Keratinocyte (primary cell): ENCODE results near the gene FNIP2. TPM values are rescaled to one million over a fixed set of nuclear protein-coding genes. Genes with fewer than 3 reads are reported as not detected.

Source experiments
- DNase-seq: peaks from one replicate; pipeline ENCODE4 v3.0.0-alpha.2; 2011; ENCODE audit warnings: low read depth, missing footprints, low spot score
- FAIRE-seq: peaks from 2 replicates; lab custom pipeline; 2011; peaks lifted over from hg19 to GRCh38; lab: Jason Lieb, UNC
- H2AFZ ChIP-seq: 2 replicates; pipeline ENCODE4 v1.6.0; 2012; ENCODE audit warnings: low read length, control low read depth, inconsistent platforms; ENCODE audit not compliant: control insufficient read depth
- H3K27ac ChIP-seq: 2 replicates; pipeline ENCODE4 v1.5.1; 2011; ENCODE audit warnings: low read length; ENCODE audit not compliant: control insufficient read depth, insufficient read depth
- H3K27me3 ChIP-seq: 3 replicates; pipeline ENCODE4 v1.6.0; 2011; ENCODE audit warnings: low read length; ENCODE audit not compliant: control insufficient read depth, insufficient read depth; ENCODE audit errors: extremely low read depth
- H3K36me3 ChIP-seq, 2 experiments: 2 replicates in 1 of 2; 3 replicates in 1 of 2; pipeline ENCODE4 v1.5.1; 2011; ENCODE audit warnings: low read length in 2 of 2, mild to moderate bottlenecking in 1 of 2; ENCODE audit not compliant: control insufficient read depth in 2 of 2, insufficient read depth in 2 of 2; ENCODE audit errors: extremely low read depth in 1 of 2
- H3K4me1 ChIP-seq: 3 replicates; pipeline ENCODE4 v1.5.1; 2011; ENCODE audit warnings: low read length; ENCODE audit not compliant: control insufficient read depth, insufficient read depth; ENCODE audit errors: extremely low read depth
- H3K4me2 ChIP-seq: 3 replicates; pipeline ENCODE4 v1.6.0; 2011; ENCODE audit warnings: low read depth, low read length; ENCODE audit not compliant: control insufficient read depth, insufficient read depth; ENCODE audit errors: extremely low read depth
- H3K4me3 ChIP-seq, 3 experiments: fragments of 200-600 bp in 1 of 3; sonication (generic) in 1 of 3; 2 replicates in 2 of 3; 3 replicates in 1 of 3; pipeline ENCODE4 v1.5.1; 2011 to 2016; ENCODE audit warnings: low read length in 3 of 3, mild to moderate bottlenecking in 3 of 3, control low read depth in 2 of 3, inconsistent platforms in 1 of 3, low read depth in 1 of 3, mixed read lengths in 1 of 3, mixed run types in 1 of 3, moderate library complexity in 1 of 3; ENCODE audit not compliant: control insufficient read depth in 2 of 3, insufficient read depth in 2 of 3; ENCODE audit errors: extremely low read depth in 1 of 3
- H3K79me2 ChIP-seq: 2 replicates; pipeline ENCODE4 v1.6.0; 2012; ENCODE audit warnings: low read length; ENCODE audit not compliant: control insufficient read depth, insufficient read depth
- H3K9ac ChIP-seq: 3 replicates; pipeline ENCODE4 v1.6.0; 2011; ENCODE audit warnings: low read length; ENCODE audit not compliant: control insufficient read depth, insufficient read depth; ENCODE audit errors: extremely low read depth
- H3K9me1 ChIP-seq: 3 replicates; pipeline ENCODE4 v1.6.0; 2011; ENCODE audit warnings: low read length; ENCODE audit not compliant: control insufficient read depth, insufficient read depth; ENCODE audit errors: extremely low read depth
- H3K9me3 ChIP-seq: 2 replicates; pipeline ENCODE4 v1.5.1; 2012; ENCODE audit warnings: low read depth, low read length; ENCODE audit not compliant: control insufficient read depth
- H4K20me1 ChIP-seq: 3 replicates; pipeline ENCODE4 v1.6.0; 2011; ENCODE audit warnings: low read length; ENCODE audit not compliant: control insufficient read depth, insufficient read depth; ENCODE audit errors: extremely low read depth
- EZH2 ChIP-seq: IDR thresholded peaks from one replicate; pipeline ENCODE4 v1.6.1; 2012; ENCODE audit warnings: inconsistent platforms, mild to moderate bottlenecking, low read length, moderate library complexity
- dilution Hi-C: fragments of 300-500 bp; cut with MboI; formaldehyde crosslinking; loops from one replicate; pipeline ENCODE4 v1.7.0; 2020; ENCODE audit warnings: low sequenced_read_pairs; ENCODE audit not compliant: extremely low pct_ligation_motif_present
- polyA plus RNA-seq, 5 experiments: library from polyadenylated mRNA; depleted of rRNA in 3 of 5; stranded (reverse) in 3 of 5; stranded (forward) in 1 of 5; unstranded in 1 of 5; fragments of >200 nt; gene quantifications; 1 replicate in 1 of 5; 2 replicates in 3 of 5; 3 replicates in 1 of 5; pipeline versions ENCODE4 v1.2.1 to v1.2.3, GENCODE V29; 2011 to 2012; ENCODE audit warnings: missing spikeins in 2 of 5, low read depth in 1 of 5, low replicate concordance in 1 of 5
- TF ChIP-seq, protein P1 (sequence below), 3 experiments: IDR thresholded peaks in 1 of 3; conservative IDR thresholded peaks in 1 of 3; optimal IDR thresholded peaks in 1 of 3; 2 replicates in 2 of 3; 3 replicates in 1 of 3; pipeline versions ENCODE3 to v1.5.1; 2011; ENCODE audit warnings: low read length in 3 of 3, mild to moderate bottlenecking in 3 of 3, moderate library complexity in 2 of 3, control low read depth in 1 of 3, inconsistent platforms in 1 of 3; ENCODE audit not compliant: insufficient read depth in 2 of 3; ENCODE audit errors: extremely low read depth in 1 of 3

Gene FNIP2
- polyA plus RNA-seq, 1 donor (not counting 4 experiments of a cell fraction or from before 2014, with no cell fraction given): 6.2 TPM

DNA sequence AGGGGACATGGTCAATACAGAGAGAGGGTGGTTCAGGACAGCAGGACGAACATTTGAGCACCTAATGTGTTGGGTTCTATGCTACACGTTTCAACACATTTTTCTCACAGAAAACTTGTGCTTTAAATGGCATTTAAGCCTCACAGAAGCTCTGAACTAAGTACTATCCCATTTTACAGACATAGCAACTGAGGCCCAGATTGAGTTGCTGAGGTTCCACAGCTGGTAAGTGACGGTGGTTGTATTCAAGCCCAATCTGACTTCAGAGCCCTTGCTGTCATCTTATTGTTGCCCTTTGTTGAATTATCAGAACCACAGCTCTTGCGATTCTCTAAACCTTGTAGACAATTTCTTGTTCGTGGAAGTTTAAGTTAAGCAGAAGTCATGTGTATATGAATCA, 116.7 kb downstream of the FNIP2 start:
- no peak overlapping the region for H3K4me3 ChIP-seq
- DNase-seq: no peak
- H3K27me3 ChIP-seq: no peaks in the 10 kb centered on the region
- H3K9me1 ChIP-seq: no peaks in the 10 kb centered on the region
- H3K36me3 ChIP-seq: peaks cover 0 to 5% of the 10 kb centered on the region in 2 experiments
- H2AFZ ChIP-seq: no peak overlapping the region
- H3K9me3 ChIP-seq: no peaks in the 10 kb centered on the region
- no peaks in the 10 kb centered on the region for H3K4me1 ChIP-seq
- no peaks in the 10 kb centered on the region for H4K20me1 ChIP-seq
- H3K4me2 ChIP-seq: no peak overlapping the region
- no peak overlapping the region for H3K9ac ChIP-seq
- FAIRE-seq: no peak
- H3K27ac ChIP-seq: no peak overlapping the region
- H3K79me2 ChIP-seq: no peaks in the 10 kb centered on the region
- dilution Hi-C loops: no loop called here
- TF ChIP-seq, protein P1, sequence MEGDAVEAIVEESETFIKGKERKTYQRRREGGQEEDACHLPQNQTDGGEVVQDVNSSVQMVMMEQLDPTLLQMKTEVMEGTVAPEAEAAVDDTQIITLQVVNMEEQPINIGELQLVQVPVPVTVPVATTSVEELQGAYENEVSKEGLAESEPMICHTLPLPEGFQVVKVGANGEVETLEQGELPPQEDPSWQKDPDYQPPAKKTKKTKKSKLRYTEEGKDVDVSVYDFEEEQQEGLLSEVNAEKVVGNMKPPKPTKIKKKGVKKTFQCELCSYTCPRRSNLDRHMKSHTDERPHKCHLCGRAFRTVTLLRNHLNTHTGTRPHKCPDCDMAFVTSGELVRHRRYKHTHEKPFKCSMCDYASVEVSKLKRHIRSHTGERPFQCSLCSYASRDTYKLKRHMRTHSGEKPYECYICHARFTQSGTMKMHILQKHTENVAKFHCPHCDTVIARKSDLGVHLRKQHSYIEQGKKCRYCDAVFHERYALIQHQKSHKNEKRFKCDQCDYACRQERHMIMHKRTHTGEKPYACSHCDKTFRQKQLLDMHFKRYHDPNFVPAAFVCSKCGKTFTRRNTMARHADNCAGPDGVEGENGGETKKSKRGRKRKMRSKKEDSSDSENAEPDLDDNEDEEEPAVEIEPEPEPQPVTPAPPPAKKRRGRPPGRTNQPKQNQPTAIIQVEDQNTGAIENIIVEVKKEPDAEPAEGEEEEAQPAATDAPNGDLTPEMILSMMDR (optimal IDR thresholded peaks at IDR 0.05 in 1 of 3, IDR thresholded peaks at IDR 0.05 in 1 of 3, conservative IDR thresholded peaks at IDR 0.05 in 1 of 3; ENCODE audit: extremely low read depth in 1 of 3, insufficient read depth in 2 of 3, low read length in 3 of 3): no peak
- TF ChIP-seq EZH2: no peak

DNA sequence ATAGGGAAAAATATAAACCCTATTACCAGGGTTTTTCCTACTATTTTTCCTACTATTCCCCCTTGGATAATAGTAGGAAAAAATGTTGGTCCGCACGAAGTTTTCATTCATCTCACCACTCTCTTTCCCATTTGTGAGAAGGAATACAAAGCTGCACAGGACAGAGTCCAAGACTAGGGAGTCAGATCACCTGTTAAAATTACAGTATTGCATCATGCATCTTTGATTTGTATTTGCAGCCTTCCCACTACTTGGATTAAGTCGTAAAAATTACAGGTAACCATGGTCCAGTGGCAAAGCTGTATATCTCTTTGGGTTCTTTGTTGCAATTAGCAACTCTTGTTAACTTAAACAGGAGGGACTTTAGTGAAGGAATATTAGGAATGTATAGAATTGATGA, 121.5 kb downstream of the FNIP2 start:
- Histone ChIP-seq H3K27ac (no peak overlapping the region), H3K9me1 (no peaks in the 10 kb centered on the region), H2AFZ (no peak overlapping the region), H3K79me2 (no peaks in the 10 kb centered on the region), H4K20me1 (no peaks in the 10 kb centered on the region), H3K27me3 (no peaks in the 10 kb centered on the region), H3K36me3 (peaks cover 0 to 5% of the 10 kb centered on the region in 2 experiments), H3K4me3 (no peak overlapping the region), H3K4me1 (no peaks in the 10 kb centered on the region), H3K9ac (no peak overlapping the region), H3K9me3 (no peaks in the 10 kb centered on the region), H3K4me2 (no peak overlapping the region)
- dilution Hi-C loops: no loop called here
- no peak for FAIRE-seq
- TF ChIP-seq, protein P1 (optimal IDR thresholded peaks at IDR 0.05 in 1 of 3, IDR thresholded peaks at IDR 0.05 in 1 of 3, conservative IDR thresholded peaks at IDR 0.05 in 1 of 3; ENCODE audit: extremely low read depth in 1 of 3, insufficient read depth in 2 of 3, low read length in 3 of 3): no peak
- no peak for TF ChIP-seq EZH2
- no peak for DNase-seq
